IMR-90 (cell line): ENCODE results near the gene TNK2.

ENCODE experiments used
- CHD1 ChIP-seq: IDR thresholded peaks from 2 replicates; pipeline ENCODE4 v1.6.1; 2012; ENCODE audit warnings: low read depth, low read length, improper control_type of control experiment
- FOS ChIP-seq: fragments of 150-350 bp; IDR thresholded peaks from 2 replicates; pipeline ENCODE4 v1.6.1; 2016; ENCODE audit warnings: low read depth, low read length
- MAZ ChIP-seq: IDR thresholded peaks from 2 replicates; pipeline ENCODE4 v1.6.1; 2012; ENCODE audit warnings: low read depth, mild to moderate bottlenecking, low read length, improper control_type of control experiment, moderate library complexity, borderline replicate concordance
- MXI1 ChIP-seq: IDR thresholded peaks from 2 replicates; pipeline ENCODE4 v1.6.1; 2012; ENCODE audit warnings: low read depth, mild to moderate bottlenecking, low read length, moderate library complexity, borderline replicate concordance
- POLR2A ChIP-seq: IDR thresholded peaks from 2 replicates; pipeline ENCODE4 v1.6.1; 2012; ENCODE audit warnings: mild to moderate bottlenecking, low read depth, low read length
- RAD21 ChIP-seq: IDR thresholded peaks from 2 replicates; pipeline ENCODE4 v1.6.1; 2012; ENCODE audit warnings: low read length, improper control_type of control experiment
- RCOR1 ChIP-seq: IDR thresholded peaks from 2 replicates; pipeline ENCODE4 v1.6.1; 2012; ENCODE audit warnings: mild to moderate bottlenecking, low read length, improper control_type of control experiment; ENCODE audit not compliant: insufficient replicate concordance
- RFX5 ChIP-seq: IDR thresholded peaks from 2 replicates; pipeline ENCODE4 v1.8.0; 2012; ENCODE audit warnings: low read depth, mild to moderate bottlenecking, low read length, moderate library complexity
- SMC3 ChIP-seq: fragments of 150-350 bp; IDR thresholded peaks from 2 replicates; pipeline ENCODE4 v1.6.1; 2016; ENCODE audit warnings: low read depth, mild to moderate bottlenecking, antibody characterized with exemption, low read length, moderate library complexity
- TF ChIP-seq, protein P1 (sequence below): conservative IDR thresholded peaks from 2 replicates; pipeline ENCODE4 v1.5.1; 2012; ENCODE audit warnings: mild to moderate bottlenecking, low read depth, low read length, improper control_type of control experiment
- TF ChIP-seq, protein P2 (sequence below): fragments of 150-350 bp; IDR thresholded peaks from 2 replicates; pipeline ENCODE4 v1.6.1; 2017; ENCODE audit warnings: mild to moderate bottlenecking, antibody characterized with exemption, low read length, low read depth

DNA sequence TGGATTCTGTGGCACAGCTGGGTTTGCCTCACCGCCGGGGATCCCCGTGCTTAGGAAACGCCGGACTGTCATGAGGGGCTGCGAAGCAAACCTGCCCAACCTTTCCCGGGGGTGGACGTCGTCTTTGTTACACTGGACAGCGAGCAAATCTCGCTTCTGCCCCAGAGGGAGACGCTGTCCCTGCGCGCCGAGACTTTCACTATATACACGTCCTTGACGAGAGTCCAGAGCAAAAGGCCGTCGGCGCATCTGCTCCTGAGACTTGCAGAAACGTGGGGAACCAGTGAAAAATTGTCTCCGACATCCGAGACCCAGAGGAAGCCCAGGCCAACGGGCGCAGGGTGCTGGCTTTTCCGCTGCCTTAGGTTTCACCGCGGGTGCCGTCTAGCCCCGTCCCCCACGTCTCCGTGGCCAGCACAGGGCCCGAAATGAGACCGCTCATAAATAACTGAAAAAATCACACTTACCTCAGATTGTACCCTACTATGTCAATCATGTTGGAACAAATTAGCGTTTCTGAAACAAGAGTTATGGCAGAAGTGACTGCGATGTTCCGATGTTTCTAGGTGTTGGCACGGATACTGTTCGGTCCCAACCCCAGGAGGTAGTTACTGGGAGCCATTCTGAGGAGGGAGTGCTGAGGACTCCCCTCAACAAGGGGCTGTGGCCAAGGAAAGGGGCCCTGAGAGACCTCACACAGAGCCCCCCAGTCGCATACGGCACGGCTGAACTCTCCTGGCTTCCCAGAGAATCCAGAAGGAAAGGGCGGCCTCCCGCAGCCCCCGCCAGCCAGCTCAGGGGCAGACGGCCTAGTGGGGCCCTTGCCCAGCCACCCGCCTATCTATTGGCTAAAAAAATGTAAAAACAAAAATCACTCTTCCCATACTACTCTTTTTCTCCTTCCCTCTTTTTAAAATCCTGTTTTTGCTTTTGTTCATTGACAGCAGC, 82.2 kb downstream of the TNK2 start:
- TF ChIP-seq, protein P1, sequence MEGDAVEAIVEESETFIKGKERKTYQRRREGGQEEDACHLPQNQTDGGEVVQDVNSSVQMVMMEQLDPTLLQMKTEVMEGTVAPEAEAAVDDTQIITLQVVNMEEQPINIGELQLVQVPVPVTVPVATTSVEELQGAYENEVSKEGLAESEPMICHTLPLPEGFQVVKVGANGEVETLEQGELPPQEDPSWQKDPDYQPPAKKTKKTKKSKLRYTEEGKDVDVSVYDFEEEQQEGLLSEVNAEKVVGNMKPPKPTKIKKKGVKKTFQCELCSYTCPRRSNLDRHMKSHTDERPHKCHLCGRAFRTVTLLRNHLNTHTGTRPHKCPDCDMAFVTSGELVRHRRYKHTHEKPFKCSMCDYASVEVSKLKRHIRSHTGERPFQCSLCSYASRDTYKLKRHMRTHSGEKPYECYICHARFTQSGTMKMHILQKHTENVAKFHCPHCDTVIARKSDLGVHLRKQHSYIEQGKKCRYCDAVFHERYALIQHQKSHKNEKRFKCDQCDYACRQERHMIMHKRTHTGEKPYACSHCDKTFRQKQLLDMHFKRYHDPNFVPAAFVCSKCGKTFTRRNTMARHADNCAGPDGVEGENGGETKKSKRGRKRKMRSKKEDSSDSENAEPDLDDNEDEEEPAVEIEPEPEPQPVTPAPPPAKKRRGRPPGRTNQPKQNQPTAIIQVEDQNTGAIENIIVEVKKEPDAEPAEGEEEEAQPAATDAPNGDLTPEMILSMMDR = no peak
- TF ChIP-seq RCOR1 (no peak), POLR2A (no peak), MXI1 (no peak), RAD21 (no peak), FOS (no peak), SMC3 (no peak), CHD1 (no peak), RFX5 (no peak), MAZ (no peak)
- TF ChIP-seq, protein P2, sequence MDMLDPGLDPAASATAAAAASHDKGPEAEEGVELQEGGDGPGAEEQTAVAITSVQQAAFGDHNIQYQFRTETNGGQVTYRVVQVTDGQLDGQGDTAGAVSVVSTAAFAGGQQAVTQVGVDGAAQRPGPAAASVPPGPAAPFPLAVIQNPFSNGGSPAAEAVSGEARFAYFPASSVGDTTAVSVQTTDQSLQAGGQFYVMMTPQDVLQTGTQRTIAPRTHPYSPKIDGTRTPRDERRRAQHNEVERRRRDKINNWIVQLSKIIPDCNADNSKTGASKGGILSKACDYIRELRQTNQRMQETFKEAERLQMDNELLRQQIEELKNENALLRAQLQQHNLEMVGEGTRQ = no peak
